Stimulated activated CD4-positive, alpha-beta T cell treated with anti-CD3 and anti-CD28 coated beads, Interleukin-2, amount 100 ng/mL, for 24 hours (primary cell): Measurements from ENCODE around the gene ZNF615.
"Not testable (repeated sequence)": the region's sequence is repeated elsewhere in the genome, so short reads cannot be mapped to it uniquely, and the experiment has no call there.

ENCODE experiments used
- DNase-seq, 2 donors: peaks; one replicate each; pipeline ENCODE4 v3.0.0-alpha.2; 2020

Gene ZNF615

DNA sequence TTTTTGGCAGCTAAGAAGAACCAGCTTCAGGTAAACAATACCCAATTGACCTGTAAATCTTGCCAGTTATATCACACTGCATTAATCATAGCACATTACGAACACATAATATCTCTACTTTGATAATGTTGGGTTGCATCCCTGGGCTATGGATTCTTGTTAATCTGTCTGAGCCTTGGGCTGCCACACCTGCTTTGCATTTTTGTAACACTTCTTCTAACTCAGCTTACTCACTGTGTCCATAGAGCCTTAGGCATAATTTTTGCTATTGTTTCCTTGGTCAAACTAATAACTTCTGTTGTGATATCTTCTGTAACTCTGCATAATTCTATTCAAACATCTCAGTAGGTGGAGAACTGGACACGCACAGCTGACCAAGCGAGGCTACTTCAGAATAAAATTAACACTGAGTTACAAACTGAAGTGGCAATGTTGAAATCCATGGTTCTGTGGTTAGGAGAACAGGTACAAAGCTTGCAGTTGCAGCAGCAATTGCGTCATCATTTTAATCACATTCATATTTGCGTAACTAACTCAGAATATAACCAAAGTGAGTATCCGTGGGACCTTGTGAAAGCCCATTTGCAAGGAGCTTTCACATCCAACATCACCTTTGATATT, 27.8 kb downstream of the ZNF615 start:
- DNase-seq: no peak

DNA sequence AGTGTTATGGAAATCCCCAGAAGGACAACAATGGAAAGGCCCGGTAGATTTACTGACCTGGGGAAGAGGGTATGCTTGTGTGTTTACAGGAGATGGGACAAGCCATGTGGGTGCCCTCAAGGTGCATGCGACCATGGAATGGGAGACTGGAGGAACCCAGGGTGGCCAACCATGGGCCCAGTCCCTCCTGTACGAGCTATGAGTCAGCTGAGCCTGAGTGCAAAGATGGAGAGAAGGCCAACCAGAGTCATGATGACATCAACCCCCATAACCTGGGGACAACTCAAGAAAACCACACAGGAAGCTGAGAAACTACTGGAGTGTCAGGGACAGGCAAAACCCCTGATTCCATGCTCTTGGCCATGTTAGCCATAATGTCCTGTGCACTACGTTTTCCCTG, 29.1 kb downstream of the ZNF615 start:
- no peak for DNase-seq

DNA sequence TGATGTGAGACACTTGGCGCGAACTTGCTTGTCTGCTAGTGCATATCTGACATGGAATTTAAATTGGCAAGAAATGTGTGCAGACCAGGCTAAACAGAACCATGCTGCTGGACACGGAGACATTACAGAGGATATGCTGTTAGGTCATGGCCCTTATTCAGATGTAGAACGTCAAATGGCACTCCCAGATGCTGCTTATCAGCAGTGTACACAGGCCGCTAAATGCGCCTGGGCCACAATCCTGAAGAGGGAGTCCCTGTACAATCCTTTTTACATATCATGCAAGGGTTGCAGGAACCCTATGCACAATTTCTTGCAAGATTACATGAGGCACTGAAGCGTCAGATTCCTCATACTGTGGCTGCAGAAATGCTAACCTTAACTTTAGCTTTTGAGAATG, 30.7 kb downstream of the ZNF615 start:
- DNase-seq: no peak

- no peak for DNase-seq
Observed at GRCh38 chr19:51976852-51977251, 31.2 kb downstream of the ZNF615 start.

GRCh38 chr19:51975787-51976186, 32.2 kb downstream of the ZNF615 start:
- DNase-seq: not testable (repeated sequence)

GRCh38 chr19:51971624-51972023, 36.4 kb downstream of the ZNF615 start:
- DNase-seq: no peak

DNA sequence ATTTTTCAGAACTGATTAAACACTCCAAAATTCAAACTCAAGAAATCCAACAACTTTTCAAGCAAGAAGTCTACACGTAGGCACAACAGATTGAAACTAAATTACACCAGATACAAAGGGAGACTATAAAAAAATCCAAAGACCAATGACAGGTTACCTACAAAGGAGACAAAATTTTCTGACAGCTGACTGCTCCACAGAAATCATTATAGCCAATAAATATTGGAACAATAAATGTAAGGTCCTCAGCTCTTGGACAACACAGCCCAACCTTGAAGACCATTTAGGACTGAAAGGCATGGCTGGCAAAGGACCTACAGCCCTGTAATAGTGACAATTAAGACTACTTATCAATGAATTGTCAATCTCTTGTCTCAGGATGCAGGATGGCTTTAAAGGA, 37.3 kb downstream of the ZNF615 start:
- DNase-seq: no peak

- DNase-seq: no peak
Observed at GRCh38 chr19:51965583-51965982, 42.4 kb downstream of the ZNF615 start.

GRCh38 chr19:51960621-51961233, 47.3 kb downstream of the ZNF615 start:
- not testable (repeated sequence) for DNase-seq

- DNase-seq: no peak
Observed at GRCh38 chr19:51959791-51960190, 48.2 kb downstream of the ZNF615 start.

- not testable (repeated sequence) for DNase-seq
Observed at GRCh38 chr19:51957846-51958245, 50.2 kb downstream of the ZNF615 start.

DNA sequence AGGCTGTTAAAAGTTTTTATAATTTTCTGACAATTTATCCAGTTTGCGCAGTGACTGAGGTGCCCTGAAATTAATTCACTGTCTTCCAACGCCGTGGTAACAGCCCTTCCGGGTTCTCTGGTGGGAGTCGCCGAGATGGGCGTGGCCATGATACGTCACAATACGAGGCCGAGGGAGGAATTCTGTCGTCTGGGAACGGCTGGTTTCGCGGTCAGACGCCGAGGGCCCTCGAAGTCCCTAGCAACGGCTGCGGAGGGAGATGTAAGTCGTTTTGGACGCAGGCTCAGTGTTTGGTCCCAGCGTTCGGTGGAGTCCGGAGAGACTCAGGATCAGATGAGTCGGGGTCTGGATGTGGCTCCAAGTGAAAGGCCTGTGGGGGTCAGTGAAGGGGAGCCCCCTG, 59.0 kb downstream of the ZNF615 start:
- DNase-seq: no peak

GRCh38 chr19:51946602-51947001, 61.4 kb downstream of the ZNF615 start:
- DNase-seq: no peak

DNA sequence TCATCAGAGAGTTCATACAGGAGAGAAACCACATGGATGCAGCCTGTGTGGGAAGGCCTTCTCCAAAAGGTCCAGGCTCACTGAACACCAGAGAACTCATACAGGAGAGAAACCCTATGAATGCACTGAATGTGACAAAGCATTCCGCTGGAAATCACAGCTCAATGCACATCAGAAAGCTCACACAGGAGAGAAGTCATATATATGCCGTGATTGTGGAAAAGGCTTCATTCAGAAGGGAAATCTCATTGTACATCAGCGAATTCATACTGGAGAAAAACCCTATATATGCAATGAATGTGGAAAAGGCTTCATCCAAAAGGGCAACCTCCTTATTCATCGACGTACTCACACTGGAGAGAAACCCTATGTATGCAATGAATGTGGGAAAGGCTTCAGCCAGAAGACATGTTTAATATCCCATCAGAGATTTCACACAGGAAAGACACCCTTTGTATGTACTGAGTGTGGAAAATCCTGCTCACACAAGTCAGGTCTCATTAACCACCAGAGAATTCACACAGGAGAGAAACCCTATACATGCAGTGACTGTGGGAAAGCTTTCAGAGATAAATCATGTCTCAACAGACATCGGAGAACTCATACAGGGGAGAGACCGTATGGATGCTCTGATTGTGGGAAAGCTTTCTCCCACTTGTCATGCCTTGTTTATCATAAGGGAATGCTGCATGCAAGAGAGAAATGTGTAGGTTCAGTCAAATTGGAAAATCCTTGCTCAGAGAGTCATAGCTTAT, 63.0 kb downstream of the ZNF615 start:
- no peak for DNase-seq
